Effector CD8-positive, alpha-beta T cell (primary cell): ENCODE results near the gene SMPD3.
A peak's percentile ranks its signal among the peaks of the same experiment; 100 is the strongest.

Experiments
- DNase-seq: peaks from one replicate; lab custom pipeline; 2025; lab: John Stamatoyannopoulos, UW

The SMPD3 gene

DNA sequence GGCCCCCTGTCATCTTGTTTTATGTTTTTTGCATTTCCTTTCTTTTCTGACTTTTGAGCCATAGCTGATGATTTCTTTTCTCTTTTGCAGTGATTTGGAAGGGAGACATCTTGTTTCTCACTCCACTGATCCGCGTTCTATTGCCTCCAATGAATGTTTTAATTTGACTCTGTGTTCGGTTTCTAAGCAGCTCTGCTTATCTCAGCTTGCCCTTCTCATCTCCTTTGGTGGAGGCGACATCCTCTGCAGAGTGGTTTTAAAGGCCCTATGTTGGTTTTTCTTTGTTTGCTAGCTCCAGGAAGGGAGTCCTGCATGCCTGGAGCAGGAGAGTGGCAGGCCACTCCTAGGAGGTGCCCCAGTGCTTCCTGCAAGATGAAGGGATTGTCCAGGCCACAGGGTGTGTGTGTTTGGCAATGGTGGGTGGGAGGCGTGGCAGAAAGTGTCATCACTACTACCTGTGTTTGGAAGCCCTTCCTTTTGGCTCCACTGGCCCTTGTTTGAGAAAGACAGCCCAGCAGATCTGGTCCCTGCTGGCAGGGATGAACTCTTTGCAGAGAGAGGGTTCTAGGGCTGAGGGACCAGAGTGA lies 13.6 kb downstream of the SMPD3 start:
- no peak for DNase-seq

DNA sequence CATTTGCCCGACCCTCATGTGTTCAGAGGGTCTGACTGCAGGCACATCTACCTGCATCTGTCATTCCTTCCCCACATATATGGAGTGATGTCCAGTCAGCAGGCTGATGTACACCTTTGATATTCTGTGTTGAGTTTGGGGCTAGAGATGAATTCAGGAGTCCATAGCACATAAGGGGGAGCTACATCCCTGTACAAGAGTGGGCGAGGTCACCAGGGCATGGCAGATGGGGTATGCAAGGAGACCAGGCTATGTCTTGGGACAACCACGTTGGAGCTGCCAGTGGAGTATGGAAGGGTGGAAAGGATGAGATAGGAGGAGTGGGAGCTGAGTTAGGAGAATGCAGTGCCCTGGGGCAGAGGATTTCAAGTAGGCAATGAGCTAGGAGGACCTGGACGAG lies 15.0 kb downstream of the SMPD3 start:
- DNase-seq = no peak

DNA sequence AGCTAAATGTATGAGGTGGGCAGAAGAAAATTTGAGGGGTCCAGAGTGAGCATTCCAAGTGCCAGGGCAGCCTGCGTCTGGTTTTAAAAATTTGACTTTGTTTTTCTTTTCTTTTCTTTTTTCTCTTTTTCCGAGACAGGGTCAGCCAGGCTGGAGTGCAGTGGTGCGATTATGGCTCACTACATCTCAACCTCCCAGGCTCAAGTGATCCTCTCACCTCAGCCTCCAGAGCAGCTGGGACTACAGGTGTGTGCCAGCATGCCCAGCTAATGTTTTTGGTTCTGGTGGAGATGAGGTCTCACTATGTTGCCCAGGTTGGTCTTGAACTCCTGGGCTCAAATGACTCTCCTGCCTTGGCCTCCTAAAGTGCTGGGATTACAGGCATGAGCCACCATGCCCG lies 15.6 kb downstream of the SMPD3 start:
- DNase-seq = no peak

DNA sequence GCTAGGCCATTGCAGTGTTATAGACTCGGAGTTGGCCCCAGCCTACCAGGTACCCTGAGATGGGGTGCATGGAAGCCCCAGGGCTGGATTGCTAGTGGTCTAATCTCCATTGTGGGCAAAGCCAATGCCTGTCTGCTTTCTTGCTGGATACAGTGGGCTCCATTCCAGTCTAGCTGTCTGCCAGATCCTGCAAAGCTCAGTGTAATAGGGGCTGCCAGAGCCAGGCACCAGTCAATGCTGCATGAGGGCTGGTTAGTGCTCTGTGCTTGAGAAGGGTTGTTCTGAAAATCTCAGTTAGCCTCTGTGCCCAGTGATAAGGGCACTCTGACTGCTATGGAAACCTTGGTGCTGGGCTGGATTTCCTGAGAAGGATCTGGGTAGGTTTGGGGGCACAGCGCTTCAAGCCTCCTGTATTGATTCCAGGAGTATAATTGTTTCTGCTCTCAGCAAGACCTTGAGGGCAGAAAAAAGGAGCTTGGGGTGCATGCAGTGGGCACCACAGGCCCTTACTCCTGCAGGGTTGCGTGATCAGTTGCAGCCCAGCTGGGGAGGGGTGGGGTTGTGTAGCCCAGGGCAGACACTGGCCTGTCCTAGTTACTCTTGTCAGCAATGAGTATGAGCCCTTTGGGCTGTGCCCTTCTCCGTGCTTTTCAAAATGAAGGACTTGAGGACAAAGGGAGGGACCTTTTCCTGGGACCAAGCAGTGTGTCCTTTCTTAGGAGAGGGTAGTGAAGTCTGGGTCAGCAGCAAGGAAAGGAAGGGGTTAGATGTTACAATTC lies 19.0 kb downstream of the SMPD3 start:
- DNase-seq = no peak

DNA sequence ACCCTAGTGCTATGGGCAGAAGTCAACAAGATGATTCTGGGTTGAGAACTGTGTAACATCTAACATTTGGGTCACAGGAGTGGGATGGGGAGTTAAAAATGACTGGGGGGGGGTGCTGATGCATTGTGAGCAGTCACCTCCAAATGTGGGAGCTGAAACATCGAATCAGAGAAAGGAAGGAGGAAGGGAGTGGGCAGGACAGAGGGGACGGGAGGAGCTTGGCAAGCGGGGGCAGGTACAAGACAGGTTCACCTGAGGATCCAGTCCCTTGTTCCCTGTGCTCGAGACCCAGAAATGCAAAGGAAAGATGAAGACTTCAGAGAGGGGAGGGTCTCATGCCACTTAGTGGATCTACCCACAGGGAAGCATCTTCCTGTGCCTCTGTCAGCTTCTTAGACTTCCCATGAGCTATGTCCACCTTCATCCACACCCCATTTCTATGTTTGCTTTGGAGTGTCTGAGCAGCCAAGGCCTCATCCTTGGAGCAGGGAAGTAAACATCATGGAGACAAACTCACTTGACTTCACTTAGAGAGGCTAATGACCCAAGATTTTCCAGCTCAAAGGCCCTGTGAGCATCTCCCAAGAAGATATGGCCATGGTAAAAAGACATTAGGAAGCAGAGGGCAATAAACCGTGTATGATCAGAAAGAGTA lies 20.5 kb downstream of the SMPD3 start:
- DNase-seq = no peak

DNA sequence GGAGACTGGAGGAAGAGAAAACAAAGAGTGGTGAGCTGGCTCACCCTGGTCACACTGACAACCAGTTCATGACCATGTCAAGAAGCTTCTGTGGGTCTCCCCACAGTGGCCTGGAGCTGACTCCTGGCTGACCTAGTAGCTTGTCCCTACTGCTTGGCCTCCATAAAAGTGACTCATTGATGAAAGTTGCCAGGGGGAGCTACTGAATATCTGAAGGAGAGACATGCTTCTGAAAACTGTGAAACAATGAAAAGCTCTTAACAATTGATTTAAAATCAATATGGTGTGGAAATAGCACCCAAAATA lies 22.0 kb downstream of the SMPD3 start:
- no peak for DNase-seq

DNA sequence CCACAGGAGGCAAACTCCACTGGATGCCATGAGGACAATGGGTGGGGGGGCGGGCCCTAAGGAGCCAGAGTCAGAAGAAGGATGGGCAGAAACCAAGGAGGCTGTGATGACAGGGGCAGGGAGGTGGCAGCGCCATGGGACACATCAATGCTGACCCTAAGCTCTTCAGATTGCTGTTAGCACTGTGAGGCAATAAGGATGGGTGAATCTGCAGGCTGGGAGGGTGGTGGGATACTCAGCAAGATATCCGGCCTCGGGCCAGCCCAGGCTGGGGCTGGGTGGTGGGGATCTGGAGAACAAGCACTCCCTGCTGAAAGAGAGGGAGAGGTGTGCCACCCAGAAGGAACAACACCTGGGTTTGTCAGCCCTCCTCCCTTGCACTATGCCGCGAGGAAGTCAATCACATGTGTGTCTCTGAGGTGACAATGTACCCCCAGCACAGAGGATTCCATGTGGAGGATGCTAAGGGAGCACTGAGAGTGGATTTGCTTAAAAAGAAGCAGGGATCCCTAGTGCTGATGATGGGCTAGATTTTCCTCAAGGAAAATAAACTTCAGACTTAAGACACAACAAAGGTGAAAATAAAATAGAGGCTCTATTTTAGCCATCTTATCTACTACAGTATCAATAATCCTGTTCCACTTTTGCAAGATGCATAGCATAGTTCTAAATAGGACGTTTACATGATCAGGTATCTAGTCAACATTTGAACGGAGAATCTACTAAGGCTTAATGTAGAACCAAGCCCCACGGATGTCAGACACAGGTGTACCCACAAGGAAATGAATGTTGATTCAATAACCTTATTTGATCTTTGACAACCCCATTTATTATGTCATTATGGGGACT lies 22.6 kb downstream of the SMPD3 start:
- no peak for DNase-seq

DNA sequence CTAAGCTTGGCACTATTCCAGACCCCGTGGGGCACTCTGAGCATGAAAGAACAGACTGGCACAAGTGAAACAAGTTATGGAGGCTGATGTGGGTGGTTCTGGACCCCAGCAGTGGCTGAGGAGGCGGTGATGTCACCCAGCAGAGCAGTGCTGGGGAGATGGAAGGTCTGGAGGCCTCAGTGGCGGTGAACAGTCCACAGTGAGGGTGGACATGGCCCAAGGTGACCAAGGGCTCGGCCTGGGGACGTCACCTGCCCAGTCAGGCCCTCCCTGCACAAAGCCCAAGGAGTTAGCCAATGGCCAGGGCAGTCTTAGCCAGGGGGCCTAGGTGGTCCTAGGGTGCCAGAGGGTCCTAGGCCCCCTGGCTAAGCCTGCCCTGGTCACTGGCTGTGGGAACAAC lies 24.5 kb downstream of the SMPD3 start:
- DNase-seq = no peak

DNA sequence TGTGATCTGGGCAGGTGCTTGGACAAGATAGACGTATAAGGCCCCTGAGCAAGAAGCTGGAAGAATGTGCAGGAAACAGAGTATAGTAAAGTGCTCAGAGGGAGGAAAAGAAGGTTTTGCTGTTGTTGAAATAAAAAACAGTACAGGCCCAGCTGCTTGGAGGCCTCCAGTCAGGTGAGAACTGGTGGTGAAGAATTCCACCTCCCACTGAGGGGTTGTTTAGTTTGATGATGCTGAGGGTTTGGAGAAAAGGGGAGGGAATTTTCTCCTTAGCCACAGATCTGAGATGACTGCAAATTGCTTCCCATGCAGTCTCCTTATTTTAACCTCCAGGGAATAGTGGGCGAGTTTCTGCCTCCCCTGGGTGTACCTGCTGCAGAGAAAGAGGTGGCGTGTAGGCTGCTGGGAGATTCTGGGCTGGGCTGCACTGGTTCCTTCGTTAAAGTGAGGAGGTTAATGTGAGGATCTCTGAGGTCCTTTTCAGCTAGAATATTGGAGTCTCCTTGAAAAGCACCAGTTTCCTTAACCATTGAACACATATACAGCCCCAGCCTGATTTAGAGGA lies 25.8 kb downstream of the SMPD3 start:
- DNase-seq = no peak

DNA sequence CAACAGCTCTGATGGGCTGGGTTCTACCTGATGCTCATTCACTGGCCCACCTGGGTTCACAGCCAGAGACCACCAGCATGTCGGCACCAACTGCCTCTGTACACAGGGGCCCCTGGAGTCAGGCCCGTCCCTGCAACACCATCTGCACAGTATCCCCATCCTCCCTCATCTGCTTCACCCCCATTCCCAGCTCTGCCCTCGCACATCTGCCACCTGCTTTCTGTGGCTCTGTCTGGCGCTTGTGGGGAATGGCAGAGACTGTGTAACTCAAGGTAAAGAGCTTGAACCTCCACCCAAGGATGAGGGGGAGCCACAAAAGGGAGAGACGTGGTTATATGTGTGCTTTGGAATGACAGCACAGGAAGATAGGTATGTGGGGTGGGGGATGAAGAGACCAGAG lies 27.2 kb downstream of the SMPD3 start:
- DNase-seq = no peak

DNA sequence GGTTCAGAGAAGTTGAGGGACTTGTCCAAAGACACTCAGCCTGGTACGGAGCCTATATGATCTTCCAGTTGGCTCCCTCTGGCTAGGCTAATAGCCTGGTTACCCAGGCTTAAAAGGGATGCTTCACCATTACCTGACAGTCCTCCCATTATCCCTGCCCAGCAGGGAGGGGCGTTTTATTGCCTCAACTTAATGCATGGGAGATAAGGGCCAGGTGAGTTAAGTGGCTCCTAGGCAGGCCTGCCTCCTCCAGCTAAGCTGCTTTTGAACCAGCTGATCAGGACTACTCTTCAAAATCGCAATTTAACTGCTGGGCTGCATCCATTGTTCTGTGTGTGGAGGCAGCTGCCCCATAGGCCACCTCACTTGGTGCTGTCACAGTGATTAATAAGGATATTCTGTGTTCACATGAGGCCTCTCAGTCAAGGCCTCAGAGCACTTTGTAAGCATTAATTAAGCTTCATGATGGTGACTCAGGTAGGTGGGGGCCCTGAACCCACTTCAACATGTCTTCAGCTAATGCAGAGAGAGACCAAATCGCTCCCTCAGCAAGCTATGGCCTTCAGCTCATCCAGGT lies 27.9 kb downstream of the SMPD3 start:
- DNase-seq = no peak

DNA sequence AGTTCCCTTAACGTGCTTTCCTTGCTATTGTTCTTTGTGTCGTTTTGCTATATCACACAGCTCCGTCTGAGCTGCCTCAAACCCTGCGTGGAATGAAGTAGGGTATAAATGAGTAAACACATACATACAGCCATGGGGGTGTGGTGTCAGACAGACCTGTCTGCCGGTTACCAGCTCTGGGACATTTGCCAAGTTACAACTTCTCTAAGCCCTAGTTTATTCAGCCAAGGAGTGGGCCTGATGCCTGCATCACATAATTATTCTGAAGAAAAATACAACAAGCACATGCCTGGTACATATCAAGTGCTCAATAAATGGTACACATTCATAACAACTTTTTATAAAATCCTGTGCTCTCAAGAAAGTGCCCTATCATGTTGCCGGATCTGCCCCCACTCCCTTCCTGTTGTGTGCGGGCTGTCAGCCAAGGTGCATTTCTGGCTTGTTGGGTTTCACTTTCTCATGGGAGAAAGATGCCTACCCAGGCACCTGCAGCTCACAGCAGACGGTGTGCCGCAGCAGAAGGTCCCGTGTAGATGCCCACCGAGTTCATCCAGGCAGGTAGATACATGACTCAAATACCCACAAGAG lies 30.5 kb downstream of the SMPD3 start:
- peak; percentile 32 for DNase-seq

DNA sequence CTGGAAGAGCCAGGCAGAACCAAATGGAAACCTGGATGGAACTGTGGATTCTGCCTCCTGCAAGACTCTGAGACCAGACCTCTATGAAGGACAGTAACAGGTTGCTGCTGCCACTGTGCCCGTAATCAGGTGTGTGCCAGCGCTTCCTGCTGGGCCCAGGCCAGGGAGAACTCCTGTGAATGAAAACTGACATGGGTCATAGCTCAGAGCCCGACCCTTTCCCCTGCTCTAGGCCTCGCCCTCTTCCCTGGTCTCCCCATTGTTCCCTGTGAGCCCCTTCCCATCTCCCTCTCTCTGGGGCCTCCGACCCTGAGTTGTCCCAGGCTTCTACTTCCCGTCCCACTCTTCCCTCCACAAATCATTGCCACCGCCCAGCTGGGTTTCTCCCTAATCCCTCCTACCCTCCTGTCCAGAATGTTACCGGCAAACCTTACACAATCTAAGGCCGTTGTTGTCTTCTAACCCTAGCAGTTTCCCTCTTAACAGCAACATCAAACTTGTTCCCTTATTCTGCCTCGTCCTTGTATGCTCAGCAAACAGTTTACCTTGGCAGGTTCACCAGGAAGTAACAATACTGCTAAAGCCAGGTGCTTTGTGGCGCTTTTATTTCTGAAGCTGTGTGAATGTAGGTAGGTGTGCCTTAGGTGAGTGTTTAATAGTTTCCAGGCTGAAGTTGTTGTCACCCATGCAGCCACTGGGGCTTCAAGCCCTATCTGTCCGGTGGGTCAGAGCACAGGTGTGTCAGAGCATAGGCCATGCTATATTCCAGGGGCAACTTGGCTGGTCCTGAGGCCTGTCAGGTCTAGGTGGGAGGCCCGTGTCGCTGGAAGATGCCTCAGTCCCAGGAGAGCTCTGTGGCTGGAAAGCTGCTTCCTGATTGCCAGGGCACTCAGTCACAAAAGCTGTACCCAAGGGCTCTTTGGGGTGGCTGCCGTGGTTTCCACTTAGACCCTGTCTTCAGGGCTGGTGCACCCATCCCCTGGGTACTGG lies 32.0 kb downstream of the SMPD3 start:
- DNase-seq = no peak

DNA sequence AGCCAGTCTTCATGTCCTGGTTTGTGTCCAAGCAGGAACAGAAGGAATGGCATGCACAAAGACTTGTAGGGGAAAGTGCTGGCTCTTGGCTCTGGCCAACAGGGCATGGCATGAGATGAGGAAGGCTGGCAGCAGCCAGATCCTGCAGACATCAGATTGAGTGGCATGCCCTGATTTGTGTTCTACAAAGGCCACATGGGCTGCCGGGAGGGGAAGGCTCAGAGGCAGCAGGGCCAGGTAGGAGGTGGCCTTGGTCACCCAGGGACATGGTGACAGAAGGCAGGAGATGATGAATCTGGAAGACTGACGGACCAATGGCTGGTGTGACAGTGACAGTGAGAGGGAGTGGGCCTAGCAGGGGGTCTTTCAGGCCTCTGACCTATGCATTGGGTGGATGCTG lies 33.7 kb downstream of the SMPD3 start:
- no peak for DNase-seq

DNA sequence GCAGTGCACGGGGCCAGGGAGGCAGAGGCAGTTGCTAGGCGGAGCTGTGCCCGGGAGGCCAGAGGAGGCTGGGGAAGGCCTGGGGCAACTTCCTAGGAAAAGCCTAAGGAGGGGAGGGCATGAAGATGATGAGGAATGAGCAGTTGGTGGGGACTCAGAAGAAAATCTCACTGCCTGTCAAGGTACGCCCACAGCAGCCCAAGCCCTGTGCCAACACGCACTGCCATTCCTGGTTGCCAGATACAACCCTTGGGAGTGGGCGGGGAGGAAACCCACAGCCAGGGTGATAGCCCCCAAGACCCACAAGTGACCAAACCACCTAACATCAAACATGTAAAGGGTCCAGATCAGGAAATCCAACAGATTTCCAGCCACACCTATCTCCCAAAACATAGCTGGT lies 36.2 kb downstream of the SMPD3 start:
- no peak for DNase-seq

DNA sequence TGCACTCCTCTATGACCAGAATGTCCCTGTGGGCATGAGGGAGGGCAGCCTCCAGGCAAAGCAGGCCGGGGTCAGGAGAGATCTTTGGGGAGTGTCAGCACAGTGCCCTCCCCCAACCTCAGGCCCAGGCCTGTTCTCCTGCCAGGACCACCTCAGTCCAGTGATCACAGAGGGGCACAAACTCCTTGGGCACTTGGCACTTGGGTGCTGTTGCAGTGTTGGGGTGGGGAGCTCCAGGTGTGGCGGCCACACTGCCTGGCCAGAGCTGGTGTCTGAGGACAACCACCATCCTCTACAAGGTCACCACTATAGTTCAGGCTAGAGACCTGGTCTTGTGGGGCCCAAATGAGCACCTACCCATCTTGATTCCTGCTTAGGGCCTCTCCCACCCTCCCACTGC lies 37.2 kb downstream of the SMPD3 start:
- no peak for DNase-seq

DNA sequence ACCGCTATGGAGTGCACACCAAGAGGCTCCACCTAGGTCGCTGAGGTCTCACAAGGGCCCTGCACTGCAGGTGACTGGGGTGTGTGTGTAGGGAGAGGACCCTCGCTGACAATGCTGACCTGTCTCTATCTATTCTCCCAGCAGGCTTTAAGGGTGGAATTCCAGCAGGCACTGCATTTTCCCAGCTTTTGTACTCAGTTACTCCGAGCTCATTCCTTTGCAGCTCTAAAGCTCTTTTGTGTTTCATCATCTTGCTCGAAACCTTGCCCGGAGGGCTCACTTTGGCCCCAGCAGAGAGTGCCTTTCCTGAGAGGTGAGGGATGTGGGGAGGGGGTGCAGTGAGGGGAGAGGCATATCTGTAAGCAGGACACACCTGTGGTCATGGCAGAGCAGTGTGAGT lies 39.3 kb downstream of the SMPD3 start:
- DNase-seq = no peak

DNA sequence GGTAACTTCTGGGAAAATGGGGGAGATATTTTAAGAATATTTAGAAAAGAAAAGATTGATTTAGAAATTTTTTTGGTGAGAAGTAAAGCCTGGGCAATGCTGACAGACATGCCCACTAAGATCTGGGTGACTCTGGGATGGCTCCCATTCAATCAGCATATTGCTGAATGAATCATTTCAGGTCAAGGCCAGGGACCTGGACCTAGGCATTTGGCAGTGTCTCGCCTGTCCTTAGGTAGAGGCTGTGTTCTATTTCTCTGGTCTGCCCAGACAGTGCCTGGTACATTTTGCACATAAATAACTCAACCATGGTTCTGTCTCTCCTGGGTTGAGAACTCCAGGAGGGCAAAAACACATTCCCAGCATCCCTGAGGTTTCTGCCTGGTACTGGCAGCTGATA lies 39.9 kb downstream of the SMPD3 start:
- no peak for DNase-seq

DNA sequence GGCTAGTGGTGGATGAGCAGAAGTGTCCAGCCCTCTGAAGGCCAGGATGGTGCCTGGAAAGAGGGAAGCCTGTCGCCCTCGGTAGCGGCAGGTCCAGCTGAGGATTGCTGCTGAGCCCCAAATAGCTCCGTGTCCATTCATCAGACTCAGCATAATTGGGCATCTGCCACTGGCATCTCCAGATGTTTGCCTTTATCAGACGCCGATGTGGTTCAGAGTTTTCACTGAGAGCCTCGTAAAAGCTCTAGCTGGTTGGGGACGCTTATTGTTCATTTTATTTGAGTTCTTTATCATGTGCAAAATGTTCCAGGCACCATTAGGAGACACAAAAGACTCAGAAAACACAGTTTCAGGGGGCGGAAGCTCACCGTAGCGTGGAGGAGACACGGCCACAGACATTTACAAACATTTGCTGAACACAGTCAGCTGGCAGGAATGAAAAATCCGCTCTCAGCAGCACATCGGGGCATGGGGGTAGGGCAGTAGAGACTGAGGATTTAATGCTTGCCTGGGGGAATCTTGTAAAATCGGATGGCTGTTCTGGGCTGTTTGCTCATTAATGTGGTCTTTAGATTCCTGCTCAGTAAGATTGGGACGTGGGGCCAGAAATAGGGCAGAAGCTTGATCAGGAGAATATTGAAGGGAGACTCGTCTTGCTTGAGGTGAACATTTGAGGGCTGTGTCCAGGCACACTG lies 41.7 kb downstream of the SMPD3 start:
- no peak for DNase-seq
